HL-60 (cell line): Measurements from ENCODE around the gene IST1.

Experiments used
- CTCF ChIP-seq: IDR thresholded peaks from one replicate; pipeline ENCODE4 v1.5.1; 2011; ENCODE audit warnings: low read length, control low read depth, inconsistent platforms; ENCODE audit not compliant: insufficient read depth
- POLR2AphosphoS5 ChIP-seq: IDR thresholded peaks from 2 replicates; pipeline ENCODE4 v1.6.1; 2012; ENCODE audit warnings: low read depth
- REST ChIP-seq: IDR thresholded peaks from 2 replicates; pipeline ENCODE4 v1.6.1; 2012; ENCODE audit warnings: low read depth; ENCODE audit not compliant: insufficient replicate concordance

GRCh38 chr16:71873199-71873598 is 22.1 kb upstream of the IST1 start:
- TF ChIP-seq CTCF: no peak
- no peak for TF ChIP-seq POLR2AphosphoS5
- no peak for TF ChIP-seq REST
